GM12878 (cell line): Measurements from ENCODE around the gene AGTRAP. TPM values are rescaled to one million over a fixed set of nuclear protein-coding genes. Genes with fewer than 3 reads are reported as not detected.

Experiments
- ATAC-seq: fragments of 200-7000 bp; cut with Tn5 transposase; 3 replicates; pipeline ENCODE4 v1.9.1; 2020; ENCODE audit warnings: mild to moderate bottlenecking, moderate library complexity
- BruUV-seq: library from RNA; stranded (reverse); fragments of 400-500 nt; replicated peaks from 2 replicates; lab custom pipeline; 2021; lab: Mats Ljungman, UMichigan
- CTCF ChIA-PET: fragments of 300-600 bp; sonication (Branson Sonifier 250); formaldehyde crosslinking; extraction: SDS; loops from one replicate; lab custom pipeline; 2021; ENCODE audit warnings: inconsistent platforms; lab: Yijun Ruan, JAX
- POLR2A ChIA-PET: fragments of 350-600 bp; formaldehyde crosslinking; extraction: SDS; loops from one replicate; lab custom pipeline; 2021; ENCODE audit warnings: inconsistent platforms; lab: Charles Lee
- RAD21 ChIA-PET: fragments of 300-600 bp; sonication (Branson Sonifier 250); formaldehyde crosslinking; loops from one replicate; lab custom pipeline; 2023; ENCODE audit warnings: antibody characterized with exemption; ENCODE audit not compliant: unreplicated experiment; lab: Charles Lee
- SMC1A ChIA-PET: fragments of 300-600 bp; sonication (Branson Sonifier 250); formaldehyde crosslinking; loops from one replicate; lab custom pipeline; 2023; ENCODE audit not compliant: unreplicated experiment, uncharacterized antibody; lab: Charles Lee
- DNase-seq: peaks from one replicate; pipeline ENCODE4 v3.0.0-alpha.2; 2011; ENCODE audit warnings: low read depth, low spot score
- FAIRE-seq: peaks from 3 replicates; lab custom pipeline; 2011; peaks lifted over from hg19 to GRCh38; lab: Jason Lieb, UNC
- H2AFZ ChIP-seq: 2 replicates; pipeline ENCODE4 v1.6.0; 2011; ENCODE audit warnings: low read depth, low read length, control low read depth; ENCODE audit not compliant: control insufficient read depth
- H3K27ac ChIP-seq: 2 replicates; pipeline ENCODE4 v1.5.1; 2011; ENCODE audit warnings: control low read depth; ENCODE audit not compliant: control insufficient read depth, insufficient read depth
- H3K27me3 ChIP-seq, 2 experiments: replicated peaks in 1 of 2; 2 replicates each; pipeline versions ENCODE4 v1.6.0 to v1.6.1; 2011; ENCODE audit warnings: low read length in 1 of 2; ENCODE audit not compliant: control insufficient read depth in 2 of 2, insufficient read depth in 2 of 2
- H3K36me3 ChIP-seq, 2 experiments: 2 replicates each; pipeline ENCODE4 v1.5.1; 2011; ENCODE audit warnings: low read length in 1 of 2; ENCODE audit not compliant: control insufficient read depth in 2 of 2, insufficient read depth in 2 of 2
- H3K4me1 ChIP-seq: 2 replicates; pipeline ENCODE4 v1.6.1; 2011; ENCODE audit warnings: mild to moderate bottlenecking, low read length, moderate library complexity, mixed read lengths; ENCODE audit not compliant: control insufficient read depth, insufficient read depth
- H3K4me2 ChIP-seq: 2 replicates; pipeline ENCODE4 v1.6.0; 2011; ENCODE audit warnings: control low read depth; ENCODE audit not compliant: control insufficient read depth, insufficient read depth
- H3K4me3 ChIP-seq: fragments of 200-600 bp; sonication (generic); 2 replicates; pipeline ENCODE4 v1.5.1; 2016
- H3K79me2 ChIP-seq: 2 replicates; pipeline ENCODE4 v1.6.0; 2011; ENCODE audit warnings: low read length; ENCODE audit not compliant: control insufficient read depth, insufficient read depth
- H3K9ac ChIP-seq: 2 replicates; pipeline ENCODE4 v1.8.0; 2011; ENCODE audit warnings: low read length, control low read depth, mixed read lengths; ENCODE audit not compliant: control insufficient read depth, insufficient read depth
- H3K9me3 ChIP-seq: replicated peaks from 3 replicates; pipeline ENCODE4 v1.5.1; 2011; ENCODE audit warnings: mild to moderate bottlenecking, low read length; ENCODE audit not compliant: control insufficient read depth, insufficient read depth
- H4K20me1 ChIP-seq: 2 replicates; pipeline ENCODE4 v1.6.0; 2011; ENCODE audit not compliant: control insufficient read depth, insufficient read depth
- ATF7 ChIP-seq: fragments of 450-650 bp; IDR thresholded peaks from 2 replicates; pipeline ENCODE4 v1.6.1; 2016; ENCODE audit warnings: low read depth, mild to moderate bottlenecking
- CHD1 ChIP-seq: IDR thresholded peaks from 2 replicates; pipeline ENCODE4 v1.6.1; 2012; ENCODE audit warnings: low read depth, low read length, improper control_type of control experiment
- E2F4 ChIP-seq: IDR thresholded peaks from 2 replicates; pipeline ENCODE4 v1.6.1; 2012; ENCODE audit warnings: low read depth, low read length, improper control_type of control experiment
- EGR1 ChIP-seq, 2 experiments: IDR thresholded peaks; 1 replicate in 1 of 2; 2 replicates in 1 of 2; pipeline ENCODE4 v1.6.1; 2011 to 2012; ENCODE audit warnings: low read depth in 2 of 2, low read length in 2 of 2, borderline replicate concordance in 1 of 2, mild to moderate bottlenecking in 1 of 2, moderate library complexity in 1 of 2
- HDGF ChIP-seq: fragments of 450-650 bp; IDR thresholded peaks from 2 replicates; pipeline ENCODE4 v1.6.1; 2016; ENCODE audit warnings: antibody characterized with exemption
- MLLT1 ChIP-seq: fragments of 450-650 bp; IDR thresholded peaks from 2 replicates; pipeline ENCODE4 v1.6.1; 2016; ENCODE audit warnings: mild to moderate bottlenecking
- NR2C1 ChIP-seq: fragments of 450-650 bp; IDR thresholded peaks from 2 replicates; pipeline ENCODE4 v1.6.1; 2017; ENCODE audit warnings: antibody characterized with exemption, mild to moderate bottlenecking, moderate library complexity
- PKNOX1 ChIP-seq: fragments of 450-650 bp; IDR thresholded peaks from 2 replicates; pipeline ENCODE4 v1.6.1; 2016; ENCODE audit warnings: mild to moderate bottlenecking
- POLR2AphosphoS2 ChIP-seq: IDR thresholded peaks from 2 replicates; pipeline ENCODE4 v1.6.1; 2011; ENCODE audit warnings: low read depth, mild to moderate bottlenecking, low read length, improper control_type of control experiment, moderate library complexity
- POLR2AphosphoS5 ChIP-seq: IDR thresholded peaks from 2 replicates; pipeline ENCODE4 v1.6.1; 2011; ENCODE audit warnings: mild to moderate bottlenecking, low read length, inconsistent platforms
- RCOR1 ChIP-seq: conservative IDR thresholded peaks from 2 replicates; pipeline ENCODE4 v1.6.1; 2012; ENCODE audit warnings: low read depth, low read length, improper control_type of control experiment
- RELA ChIP-seq: fragments of 450-650 bp; IDR thresholded peaks from 2 replicates; pipeline ENCODE4 v1.8.0; 2014; ENCODE audit warnings: borderline replicate concordance; ENCODE audit not compliant: partially characterized antibody
- SIX5 ChIP-seq: IDR thresholded peaks from 2 replicates; pipeline ENCODE4 v1.6.1; 2011; ENCODE audit warnings: mild to moderate bottlenecking, low read depth, low read length, moderate library complexity; ENCODE audit not compliant: severe bottlenecking
- SRF ChIP-seq, 2 experiments: IDR thresholded peaks; 2 replicates each; pipeline ENCODE4 v1.6.1; 2011; ENCODE audit warnings: low read depth in 2 of 2, low read length in 2 of 2, mild to moderate bottlenecking in 1 of 2, moderate library complexity in 1 of 2
- USF1 ChIP-seq: IDR thresholded peaks from 2 replicates; pipeline ENCODE4 v1.6.1; 2011; ENCODE audit warnings: borderline replicate concordance, low read depth, mild to moderate bottlenecking, moderate library complexity, mixed read lengths, low read length; ENCODE audit not compliant: insufficient read depth; ENCODE audit errors: extremely low read length
- ZZZ3 ChIP-seq: IDR thresholded peaks from 2 replicates; pipeline ENCODE4 v1.6.1; 2011; ENCODE audit warnings: low read depth; ENCODE audit not compliant: control insufficient read depth, insufficient read length
- whole genome bisulfite sequencing: methylation state at CpG from one replicate; pipeline ENCODE4 v1.1.6; 2016; ENCODE audit warnings: low lambda C conversion rate; ENCODE audit not compliant: insufficient replicate concordance, insufficient coverage; ENCODE audit errors: missing lambda C conversion rate; 5-methylcytosine and 5-hydroxymethylcytosine counted together
- in situ Hi-C: fragments of 300-500 bp; cut with MboI; formaldehyde crosslinking; loops from 9 replicates; pipeline ENCODE4 v1.14.3; 2018; ENCODE audit warnings: mixed read lengths
- intact Hi-C: fragments of 100-400 bp; cut with micrococcal nuclease; formaldehyde crosslinking; loops from one replicate; pipeline ENCODE4 v1.14.2; 2022; ENCODE audit not compliant: unreplicated experiment
- polyA plus RNA-seq, 11 experiments: library from polyadenylated mRNA; depleted of rRNA in 4 of 11; unstranded in 6 of 11; stranded (reverse) in 5 of 11; fragments of >200 nt; fragmentation: Nextera tagmentation in 4 of 11; fragmentation: Illumina TruSeq in 1 of 11; extraction: Ambion mirVana in 4 of 11; extraction: Trizol in 1 of 11; gene quantifications; 1 replicate in 1 of 11; 2 replicates in 10 of 11; pipeline versions ENCODE4 v1.2.1 to v1.2.3, GENCODE V29; 2011 to 2016; ENCODE audit warnings: inconsistent platforms in 2 of 11, missing spikeins in 2 of 11, low read depth in 1 of 11
- total RNA-seq, 4 experiments: library from RNA; depleted of rRNA in 3 of 4; stranded (reverse); fragments of >200 nt in 3 of 4; fragmentation: Illumina TruSeq in 1 of 4; extraction: Trizol in 1 of 4; gene quantifications; 2 replicates each; pipeline versions ENCODE4 v1.2.1 to v1.2.3, GENCODE V29; 2013 to 2021

The AGTRAP gene
- total and polyA plus RNA-seq, 10 of the 15 experiments (the other 5 are each of a cell fraction or from before 2014, with no cell fraction given) = 3.0 to 17.4 (median 10.2) TPM

- TF ChIP-seq PKNOX1 (no peak), CHD1 (no peak), NR2C1 (no peak), USF1 (no peak), E2F4 (no peak), ZZZ3 (no peak)
These were observed 15.9 kb upstream of the AGTRAP start (continued) for GRCh38 chr1:11720033-11720376.

GRCh38 chr1:11720525-11720924 lies 15.4 kb upstream of the AGTRAP start:
- no peak overlapping the region for H2AFZ ChIP-seq
- no peak for TF ChIP-seq CHD1
- no peak for TF ChIP-seq MLLT1
- TF ChIP-seq EGR1 (IDR thresholded peaks at IDR 0.05; ENCODE audit: borderline replicate concordance in 1 of 2, low read depth in 2 of 2, low read length in 2 of 2) = no peak
- no peak for TF ChIP-seq RELA
- no peak for TF ChIP-seq HDGF
- no peak for TF ChIP-seq ATF7
- no peak for TF ChIP-seq POLR2AphosphoS5
- no peak for TF ChIP-seq PKNOX1
- no peak for TF ChIP-seq POLR2AphosphoS2
- no peak for TF ChIP-seq RCOR1
- no peak for TF ChIP-seq SRF (IDR thresholded peaks at IDR 0.05; ENCODE audit: low read depth in 2 of 2, low read length in 2 of 2)
- no peak for TF ChIP-seq SIX5

More at GRCh38 chr1:11720525-11720924, 15.4 kb upstream of the AGTRAP start:
- no peaks in the 10 kb centered on the region for H3K9me3 ChIP-seq
- H3K4me2 ChIP-seq = no peak overlapping the region
- 25% methylated on average over 4 of the region's 4 CpGs for WGBS
- no TSS peak for BruUV-seq
- H3K79me2 ChIP-seq = no peaks in the 10 kb centered on the region
- no peak overlapping the region for H3K27ac ChIP-seq
- no peak overlapping the region for H3K9ac ChIP-seq
- ChIA-PET POLR2A (no interaction called here), SMC1A (interaction anchor here (1.1 to 2.6 kb wide), 5 partner anchors 12 to 61 kb away, joined by 3 to 14 read pairs (median 8); partner anchors contain the start of gene FBXO6), RAD21 (interaction anchor here (1.8 to 3.1 kb wide), 4 partner anchors 57 to 683 kb away, joined by 6 to 28 read pairs (median 19); partner anchors contain the start of gene FBXO6), CTCF (interaction anchor here (0.7 to 3.9 kb wide), 11 partner anchors 11 to 137 kb away, joined by 3 to 36 read pairs (median 5); partner anchors contain the start of genes AGTRAP, FBXO2 and FBXO6)
- no peaks in the 10 kb centered on the region for H4K20me1 ChIP-seq
- DNase-seq (no peak), ATAC-seq (no peak), FAIRE-seq (no peak)
- H3K4me3 ChIP-seq = no peak overlapping the region
- H3K27me3 ChIP-seq = no peaks in the 10 kb centered on the region
- in situ Hi-C loops = no loop called here
- intact Hi-C loops = no loop called here
- H3K4me1 ChIP-seq = peaks cover 5% of the 10 kb centered on the region; the same call in 1 of the 2 replicates
- H3K36me3 ChIP-seq = no peaks in the 10 kb centered on the region
